Peyer's patch (tissue), 4 donors: ENCODE results near the gene MAEA.

Source experiments
- POLR2A ChIP-seq, 2 donors: fragments of 450-650 bp; IDR thresholded peaks; one replicate each; pipeline ENCODE4 v1.5.1; 2017; ENCODE audit warnings: antibody characterized with exemption in 2 of 2, mild to moderate bottlenecking in 2 of 2, moderate library complexity in 2 of 2
- TF ChIP-seq, protein P1 (sequence below), 6 experiments: fragments of 450-650 bp in 4 of 6; fragments of 200-600 bp in 2 of 6; sonication (generic) in 1 of 6; IDR thresholded peaks; one replicate each; pipeline ENCODE4 v1.5.1; 2017 to 2019; ENCODE audit warnings: antibody characterized with exemption in 6 of 6, mild to moderate bottlenecking in 3 of 6, moderate library complexity in 1 of 6

DNA sequence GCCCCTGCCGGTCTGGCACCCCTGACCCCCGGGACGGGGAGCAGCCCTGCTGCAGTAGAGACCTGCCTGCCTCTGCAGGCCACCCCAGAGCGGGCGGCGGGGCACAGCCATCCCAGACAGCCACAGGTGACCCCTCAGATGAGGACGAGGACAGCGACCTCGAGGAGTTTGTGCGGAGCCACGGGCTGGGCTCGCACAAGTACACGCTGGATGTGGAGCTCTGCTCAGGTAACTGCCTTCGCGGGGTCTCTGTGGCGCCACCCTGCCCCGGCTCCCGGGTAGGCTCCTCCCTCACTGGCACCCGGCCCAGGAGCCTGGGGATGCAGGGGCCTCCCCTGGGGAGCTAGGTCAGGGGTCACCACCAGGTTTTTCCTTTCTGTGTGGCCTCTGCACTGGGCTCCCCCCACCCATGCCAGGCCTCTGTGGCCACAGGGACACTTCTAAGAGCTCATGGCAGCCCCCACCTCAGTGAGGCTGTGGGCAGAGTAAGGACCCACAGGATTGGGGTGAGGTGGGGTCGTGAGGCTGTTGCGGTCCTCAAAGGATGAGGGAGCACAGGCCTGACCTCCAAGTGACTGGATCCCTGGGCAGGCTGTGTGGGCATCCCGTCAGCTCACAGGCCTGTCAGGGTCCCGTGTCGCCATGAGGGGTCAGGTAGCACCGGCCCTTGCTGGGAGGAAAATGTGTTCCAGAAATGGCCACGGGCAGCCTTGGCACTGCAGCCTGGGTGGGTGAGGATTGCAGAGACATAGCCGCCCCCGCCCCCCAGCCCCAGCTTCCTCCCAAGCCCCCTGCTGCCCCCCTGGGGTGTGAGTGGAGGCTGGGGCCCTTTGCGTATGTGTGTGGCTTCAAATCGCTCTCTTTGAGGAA is 63.7 kb downstream of the MAEA start:
- TF ChIP-seq, protein P1, sequence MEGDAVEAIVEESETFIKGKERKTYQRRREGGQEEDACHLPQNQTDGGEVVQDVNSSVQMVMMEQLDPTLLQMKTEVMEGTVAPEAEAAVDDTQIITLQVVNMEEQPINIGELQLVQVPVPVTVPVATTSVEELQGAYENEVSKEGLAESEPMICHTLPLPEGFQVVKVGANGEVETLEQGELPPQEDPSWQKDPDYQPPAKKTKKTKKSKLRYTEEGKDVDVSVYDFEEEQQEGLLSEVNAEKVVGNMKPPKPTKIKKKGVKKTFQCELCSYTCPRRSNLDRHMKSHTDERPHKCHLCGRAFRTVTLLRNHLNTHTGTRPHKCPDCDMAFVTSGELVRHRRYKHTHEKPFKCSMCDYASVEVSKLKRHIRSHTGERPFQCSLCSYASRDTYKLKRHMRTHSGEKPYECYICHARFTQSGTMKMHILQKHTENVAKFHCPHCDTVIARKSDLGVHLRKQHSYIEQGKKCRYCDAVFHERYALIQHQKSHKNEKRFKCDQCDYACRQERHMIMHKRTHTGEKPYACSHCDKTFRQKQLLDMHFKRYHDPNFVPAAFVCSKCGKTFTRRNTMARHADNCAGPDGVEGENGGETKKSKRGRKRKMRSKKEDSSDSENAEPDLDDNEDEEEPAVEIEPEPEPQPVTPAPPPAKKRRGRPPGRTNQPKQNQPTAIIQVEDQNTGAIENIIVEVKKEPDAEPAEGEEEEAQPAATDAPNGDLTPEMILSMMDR (IDR thresholded peaks at IDR 0.05), result no peak
- no peak for TF ChIP-seq POLR2A (IDR thresholded peaks at IDR 0.05)
